ENCODE measurements around the gene LCN6. TPM values are rescaled to one million over a fixed set of nuclear protein-coding genes. Genes with fewer than 3 reads are reported as not detected.

The LCN6 gene
- total and polyA plus RNA-seq, 10 of the 15 experiments (the other 5 are each of a cell fraction or from before 2014, with no cell fraction given): not detected

GRCh38 chr9:136791516-136792276 lies 43.4 kb upstream of the LCN6 start:
- Histone ChIP-seq H3K9me3 (replicated peaks; ENCODE audit: control insufficient read depth, insufficient read depth, low read length) (no peaks in the 10 kb centered on the region), H3K4me3 (peak overlapping the region; percentile 77), H3K27ac (ENCODE audit: control insufficient read depth, insufficient read depth) (peak overlapping the region; percentile 82), H3K4me2 (ENCODE audit: control insufficient read depth, insufficient read depth) (peak overlapping the region; percentile 65), H3K9ac (ENCODE audit: control insufficient read depth, insufficient read depth, low read length) (peak overlapping the region; percentile 55), H4K20me1 (ENCODE audit: control insufficient read depth, insufficient read depth) (peaks cover 2% of the 10 kb centered on the region; the same call in 1 of the 2 replicates), H3K79me2 (ENCODE audit: control insufficient read depth, insufficient read depth, low read length) (peaks cover 2% of the 10 kb centered on the region; the same call in 1 of the 2 replicates), H3K36me3 (ENCODE audit: control insufficient read depth in 2 of 2, insufficient read depth in 2 of 2, low read length in 1 of 2) (no peaks in the 10 kb centered on the region), H3K27me3 (replicated peaks in 1 of 2; ENCODE audit: control insufficient read depth in 2 of 2, insufficient read depth in 2 of 2, low read length in 1 of 2) (no peaks in the 10 kb centered on the region), H2AFZ (ENCODE audit: control insufficient read depth, low read depth, low read length) (peak overlapping the region; percentile 91), H3K4me1 (ENCODE audit: control insufficient read depth, insufficient read depth, low read length) (peaks cover 10% of the 10 kb centered on the region)
- SMC1A ChIA-PET (ENCODE audit: uncharacterized antibody, unreplicated experiment): interaction anchor here (1.0 kb wide), 1 partner anchor 50 kb away, joined by 3 read pairs; the partner anchor contains the start of gene AJM1
- intact Hi-C loops (cut with micrococcal nuclease; ENCODE audit: unreplicated experiment) (loop anchor here (2.0 to 10.0 kb wide), 2 partner anchors 57 to 153 kb away; partner anchors contain the start of genes C8G, FBXW5 and PHPT1), in situ Hi-C loops (cut with MboI) (no loop called here)
- BruUV-seq (replicated peaks): TSS peak; percentile 75
- WGBS (ENCODE audit: insufficient coverage, insufficient replicate concordance, low lambda C conversion rate, missing lambda C conversion rate): 1% methylated on average over 28 of the region's 29 CpGs
- POLR2A ChIA-PET: interaction anchor here (0.5 to 1.0 kb wide), 4 partner anchors 9 to 210 kb away, joined by 3 to 5 read pairs (median 4); no protein-coding TSS in a partner anchor
- RAD21 ChIA-PET (ENCODE audit: unreplicated experiment): interaction anchor here (1.2 kb wide), 1 partner anchor 243 kb away, joined by 4 read pairs; no protein-coding TSS in a partner anchor
- CTCF ChIA-PET: interaction anchor here (0.8 to 3.3 kb wide), 16 partner anchors 9 to 306 kb away, joined by 3 to 27 read pairs (median 5); partner anchors contain the start of gene AJM1
- peak; percentile 39 for ATAC-seq
- no peak for DNase-seq (ENCODE audit: low read depth, low spot score)
- peak; percentile 18 for FAIRE-seq
- TF ChIP-seq RB1 (IDR thresholded peaks at IDR 0.05; ENCODE audit: borderline replicate concordance) (no peak; the same call in 1 of the 2 replicates), KLF5 (IDR thresholded peaks at IDR 0.05; ENCODE audit: partially characterized antibody) (no peak), FOS (IDR thresholded peaks at IDR 0.05; ENCODE audit: borderline replicate concordance, extremely low read depth, insufficient read length) (no peak), CREM (IDR thresholded peaks at IDR 0.05; ENCODE audit: low read depth) (0 out of 2 replicates have a peak, but pooled peaks have one; percentile 19), YBX1 (IDR thresholded peaks at IDR 0.05) (no peak), CEBPZ (IDR thresholded peaks at IDR 0.05; ENCODE audit: low read depth, low read length) (no peak), MTA2 (IDR thresholded peaks at IDR 0.05; ENCODE audit: low read depth) (0 out of 2 replicates have a peak, but pooled peaks have one; percentile 41), BHLHE40 (IDR thresholded peaks at IDR 0.05; ENCODE audit: borderline replicate concordance in 1 of 2, low read depth in 2 of 2, low read length in 1 of 2) (peak in 1 of 2 experiments; percentile 38; a peak in 2 of 4 replicates), PAX8 (IDR thresholded peaks at IDR 0.05) (no peak), NFYA (IDR thresholded peaks at IDR 0.05; ENCODE audit: borderline replicate concordance, low read depth, low read length) (no peak), YY1 (IDR thresholded peaks at IDR 0.05; ENCODE audit: low read depth, low read length) (peak; percentile 65; the same call in 1 of the 2 replicates), CTCF (IDR thresholded peaks at IDR 0.05 in 2 of 3, conservative IDR thresholded peaks at IDR 0.05 in 1 of 3; ENCODE audit: control insufficient read depth in 2 of 3, extremely low read depth in 1 of 3, insufficient read depth in 1 of 3, low read depth in 3 of 3, low read length in 3 of 3) (peak; percentile 76 to 98 (median 97)), RELB (IDR thresholded peaks at IDR 0.05; ENCODE audit: low read depth) (0 out of 2 replicates have a peak, but pooled peaks have one; percentile 18), ZNF217 (IDR thresholded peaks at IDR 0.05) (peak; percentile 84; the same call in 1 of the 2 replicates), PAX5 (IDR thresholded peaks at IDR 0.05; ENCODE audit: borderline replicate concordance, low read depth, low read length) (no peak), ZNF24 (IDR thresholded peaks at IDR 0.05) (no peak)
